Activated CD4-positive, alpha-beta T cell treated with anti-CD3 and anti-CD28 coated beads, Interleukin-2, amount 10 ng/mL, durations not matched to agents 24 days and 14 days (primary cell): ENCODE data around the gene USP32. TPM values are rescaled to one million over a fixed set of nuclear protein-coding genes. Genes with fewer than 3 reads are reported as not detected.

Experiments
- DNase-seq: peaks from one replicate; pipeline ENCODE4 v3.0.0; 2022
- H3K27ac Mint-ChIP-seq: one replicate; pipeline ENCODE4 v1.8.0; 2022; ENCODE audit warnings: mild to moderate bottlenecking, mixed read lengths
- H3K27me3 Mint-ChIP-seq: one replicate; pipeline ENCODE4 v1.8.0; 2022; ENCODE audit warnings: mixed read lengths
- H3K36me3 Mint-ChIP-seq: one replicate; pipeline ENCODE4 v1.8.0; 2022; ENCODE audit warnings: low read depth, mild to moderate bottlenecking, mixed read lengths
- H3K4me1 Mint-ChIP-seq: one replicate; pipeline ENCODE4 v1.8.0; 2021; ENCODE audit warnings: mixed read lengths
- H3K4me3 Mint-ChIP-seq: one replicate; pipeline ENCODE4 v1.8.0; 2022; ENCODE audit warnings: mild to moderate bottlenecking, moderate library complexity, mixed read lengths
- H3K9me3 Mint-ChIP-seq: one replicate; pipeline ENCODE4 v1.8.0; 2021; ENCODE audit warnings: mixed read lengths
- intact Hi-C: fragments of 100-400 bp; cut with micrococcal nuclease; formaldehyde crosslinking; loops from one replicate; pipeline ENCODE4 v1.15.1; 2023
- total RNA-seq: library from RNA; stranded (reverse); gene quantifications from 2 replicates; pipeline ENCODE4 v1.2.3, GENCODE V29; 2022

The USP32 gene
- total RNA-seq, 1 donor from 2014 or later, result 30.2 TPM

- no peak for DNase-seq
- Mint-ChIP-seq H3K9me3 (no peaks in the 10 kb centered on the region), H3K27me3 (no peaks in the 10 kb centered on the region), H3K27ac (no peak overlapping the region), H3K36me3 (peaks cover 9% of the 10 kb centered on the region), H3K4me3 (no peak overlapping the region), H3K4me1 (peaks cover 16% of the 10 kb centered on the region)
- intact Hi-C loops, result no loop called here
Measured at GRCh38 chr17:60371818-60372510, 20.0 kb downstream of the USP32 start.

GRCh38 chr17:60371416-60371815 is 20.5 kb downstream of the USP32 start:
- Mint-ChIP-seq H3K4me3 (no peak overlapping the region), H3K27ac (no peak overlapping the region), H3K27me3 (no peaks in the 10 kb centered on the region), H3K9me3 (no peaks in the 10 kb centered on the region), H3K4me1 (peaks cover 16% of the 10 kb centered on the region), H3K36me3 (peaks cover 6% of the 10 kb centered on the region)
- intact Hi-C loops, result no loop called here
- no peak for DNase-seq

GRCh38 chr17:60369727-60370126 is 22.2 kb downstream of the USP32 start:
- H3K4me3 Mint-ChIP-seq, result no peak overlapping the region
- peaks cover 6% of the 10 kb centered on the region for H3K36me3 Mint-ChIP-seq
- H3K9me3 Mint-ChIP-seq, result no peaks in the 10 kb centered on the region
- H3K4me1 Mint-ChIP-seq, result peaks cover 14% of the 10 kb centered on the region
- H3K27ac Mint-ChIP-seq, result no peak overlapping the region
- intact Hi-C loops, result no loop called here
- peak; percentile 52 for DNase-seq
- H3K27me3 Mint-ChIP-seq, result no peaks in the 10 kb centered on the region

GRCh38 chr17:60363700-60364405 is 28.1 kb downstream of the USP32 start:
- Mint-ChIP-seq H3K27me3 (no peaks in the 10 kb centered on the region), H3K27ac (no peak overlapping the region), H3K9me3 (no peaks in the 10 kb centered on the region), H3K4me3 (no peak overlapping the region), H3K36me3 (peaks cover 1% of the 10 kb centered on the region), H3K4me1 (no peaks in the 10 kb centered on the region)
- intact Hi-C loops, result no loop called here
- no peak for DNase-seq

- Mint-ChIP-seq H3K36me3 (peaks cover 1% of the 10 kb centered on the region), H3K9me3 (no peaks in the 10 kb centered on the region), H3K4me3 (no peak overlapping the region), H3K4me1 (no peaks in the 10 kb centered on the region), H3K27ac (no peak overlapping the region), H3K27me3 (no peaks in the 10 kb centered on the region)
- intact Hi-C loops, result no loop called here
- DNase-seq, result no peak
Measured at GRCh38 chr17:60362329-60362728, 29.6 kb downstream of the USP32 start.

GRCh38 chr17:60361889-60362288 is 30.0 kb downstream of the USP32 start:
- no peak overlapping the region for H3K27ac Mint-ChIP-seq
- DNase-seq, result no peak
- no peaks in the 10 kb centered on the region for H3K9me3 Mint-ChIP-seq
- intact Hi-C loops, result no loop called here
- H3K36me3 Mint-ChIP-seq, result peaks cover 1% of the 10 kb centered on the region
- H3K4me1 Mint-ChIP-seq, result peaks cover 2% of the 10 kb centered on the region
- no peaks in the 10 kb centered on the region for H3K27me3 Mint-ChIP-seq
- H3K4me3 Mint-ChIP-seq, result no peak overlapping the region

GRCh38 chr17:60359415-60359814 is 32.5 kb downstream of the USP32 start:
- Mint-ChIP-seq H3K27me3 (no peaks in the 10 kb centered on the region), H3K4me1 (peaks cover 24% of the 10 kb centered on the region), H3K36me3 (peaks cover 4% of the 10 kb centered on the region), H3K27ac (no peak overlapping the region), H3K9me3 (no peaks in the 10 kb centered on the region), H3K4me3 (no peak overlapping the region)
- DNase-seq, result no peak
- intact Hi-C loops, result no loop called here

- H3K4me3 Mint-ChIP-seq, result no peak overlapping the region
- intact Hi-C loops, result no loop called here
- no peak overlapping the region for H3K27ac Mint-ChIP-seq
Measured at GRCh38 chr17:60358606-60359225, 33.2 kb downstream of the USP32 start.

GRCh38 chr17:60356940-60357339 is 35.0 kb downstream of the USP32 start:
- no peak for DNase-seq
- H3K9me3 Mint-ChIP-seq, result no peaks in the 10 kb centered on the region
- peaks cover 8% of the 10 kb centered on the region for H3K36me3 Mint-ChIP-seq
- peaks cover 28% of the 10 kb centered on the region for H3K4me1 Mint-ChIP-seq
- H3K27ac Mint-ChIP-seq, result no peak overlapping the region
- no peaks in the 10 kb centered on the region for H3K27me3 Mint-ChIP-seq
- no peak overlapping the region for H3K4me3 Mint-ChIP-seq
- intact Hi-C loops, result no loop called here

More at GRCh38 chr17:60358606-60359225, 33.2 kb downstream of the USP32 start:
- peaks cover 4% of the 10 kb centered on the region for H3K36me3 Mint-ChIP-seq
- peaks cover 26% of the 10 kb centered on the region for H3K4me1 Mint-ChIP-seq
- no peak for DNase-seq
- H3K27me3 Mint-ChIP-seq, result no peaks in the 10 kb centered on the region
- H3K9me3 Mint-ChIP-seq, result no peaks in the 10 kb centered on the region

GRCh38 chr17:60355663-60356594 is 36.0 kb downstream of the USP32 start:
- Mint-ChIP-seq H3K9me3 (no peaks in the 10 kb centered on the region), H3K27ac (peak overlapping the region; percentile 84), H3K4me3 (peak overlapping the region; percentile 59)

GRCh38 chr17:60354223-60354622 is 37.7 kb downstream of the USP32 start:
- Mint-ChIP-seq H3K36me3 (peaks cover 8% of the 10 kb centered on the region), H3K4me3 (no peak overlapping the region), H3K9me3 (no peaks in the 10 kb centered on the region), H3K4me1 (peaks cover 28% of the 10 kb centered on the region), H3K27ac (no peak overlapping the region), H3K27me3 (no peaks in the 10 kb centered on the region)
- intact Hi-C loops, result no loop called here
- no peak for DNase-seq

More at GRCh38 chr17:60355663-60356594, 36.0 kb downstream of the USP32 start:
- intact Hi-C loops, result loop anchor here (1.0 kb wide), 1 partner anchor 36 kb away; the partner anchor contains the start of gene USP32
- peaks cover 28% of the 10 kb centered on the region for H3K4me1 Mint-ChIP-seq
- DNase-seq, result no peak
- peaks cover 6% of the 10 kb centered on the region for H3K36me3 Mint-ChIP-seq
- no peaks in the 10 kb centered on the region for H3K27me3 Mint-ChIP-seq

- Mint-ChIP-seq H3K4me1 (peaks cover 28% of the 10 kb centered on the region), H3K9me3 (no peaks in the 10 kb centered on the region), H3K27me3 (no peaks in the 10 kb centered on the region), H3K4me3 (no peak overlapping the region), H3K36me3 (peaks cover 8% of the 10 kb centered on the region), H3K27ac (no peak overlapping the region)
- DNase-seq, result no peak
- intact Hi-C loops, result no loop called here
Measured at GRCh38 chr17:60353773-60354172, 38.2 kb downstream of the USP32 start.

- Mint-ChIP-seq H3K36me3 (peaks cover 8% of the 10 kb centered on the region), H3K27me3 (no peaks in the 10 kb centered on the region), H3K4me1 (peaks cover 28% of the 10 kb centered on the region), H3K4me3 (no peak overlapping the region), H3K9me3 (no peaks in the 10 kb centered on the region), H3K27ac (no peak overlapping the region)
- DNase-seq, result no peak
- intact Hi-C loops, result no loop called here
Measured at GRCh38 chr17:60352569-60352968, 39.4 kb downstream of the USP32 start.
